PC-9 (cell line): ENCODE measurements around the gene KRT39.

Experiments used
- EZH2 ChIP-seq: fragments of 200-600 bp; sonication (generic); IDR thresholded peaks from 2 replicates; pipeline ENCODE4 v1.8.0; 2017; ENCODE audit warnings: antibody characterized with exemption, low read depth
- TF ChIP-seq, protein P1 (sequence below): fragments of 200-600 bp; sonication (generic); conservative IDR thresholded peaks from 2 replicates; pipeline ENCODE4 v1.6.1; 2017; ENCODE audit warnings: mixed run types, antibody characterized with exemption, mild to moderate bottlenecking, moderate library complexity

DNA sequence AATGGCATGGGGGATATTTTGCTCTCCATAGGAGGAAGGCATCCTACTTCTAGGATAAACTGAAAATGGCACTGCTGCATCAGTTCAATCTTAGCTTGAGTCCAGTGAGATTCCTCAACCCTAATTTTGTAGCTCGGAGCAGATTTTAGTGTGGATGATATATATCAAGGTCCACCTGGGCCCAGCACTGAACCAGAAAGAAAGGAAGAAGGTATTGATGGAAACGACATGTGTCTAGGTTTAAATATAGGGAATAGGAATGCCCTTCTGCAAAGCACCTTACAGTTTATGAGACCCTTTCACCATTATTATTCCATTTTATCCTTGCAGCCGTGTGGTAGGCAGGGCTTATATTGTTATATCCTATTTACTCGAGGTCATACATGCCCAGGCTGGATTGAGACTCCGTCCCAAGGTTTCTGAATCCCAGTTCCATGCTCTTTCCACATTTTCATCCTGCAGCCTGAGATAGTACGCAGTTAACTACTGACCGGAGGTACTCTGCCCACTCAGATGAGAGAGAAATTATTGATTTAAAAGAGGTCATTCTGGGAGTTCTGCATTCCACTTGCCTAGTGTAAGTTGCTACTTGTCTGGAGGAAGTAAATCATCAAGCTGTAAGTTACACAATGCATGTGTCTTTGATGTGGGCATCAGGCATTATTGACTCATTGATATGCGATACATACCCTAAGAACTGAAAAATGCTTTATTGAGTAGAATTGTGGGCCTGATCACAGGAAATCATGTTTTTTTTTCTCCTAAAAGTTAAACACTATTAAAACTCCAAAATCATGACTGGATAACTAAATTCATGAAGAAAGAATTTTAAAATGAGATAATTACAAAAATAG, 10.1 kb downstream of the KRT39 start:
- TF ChIP-seq, protein P1, sequence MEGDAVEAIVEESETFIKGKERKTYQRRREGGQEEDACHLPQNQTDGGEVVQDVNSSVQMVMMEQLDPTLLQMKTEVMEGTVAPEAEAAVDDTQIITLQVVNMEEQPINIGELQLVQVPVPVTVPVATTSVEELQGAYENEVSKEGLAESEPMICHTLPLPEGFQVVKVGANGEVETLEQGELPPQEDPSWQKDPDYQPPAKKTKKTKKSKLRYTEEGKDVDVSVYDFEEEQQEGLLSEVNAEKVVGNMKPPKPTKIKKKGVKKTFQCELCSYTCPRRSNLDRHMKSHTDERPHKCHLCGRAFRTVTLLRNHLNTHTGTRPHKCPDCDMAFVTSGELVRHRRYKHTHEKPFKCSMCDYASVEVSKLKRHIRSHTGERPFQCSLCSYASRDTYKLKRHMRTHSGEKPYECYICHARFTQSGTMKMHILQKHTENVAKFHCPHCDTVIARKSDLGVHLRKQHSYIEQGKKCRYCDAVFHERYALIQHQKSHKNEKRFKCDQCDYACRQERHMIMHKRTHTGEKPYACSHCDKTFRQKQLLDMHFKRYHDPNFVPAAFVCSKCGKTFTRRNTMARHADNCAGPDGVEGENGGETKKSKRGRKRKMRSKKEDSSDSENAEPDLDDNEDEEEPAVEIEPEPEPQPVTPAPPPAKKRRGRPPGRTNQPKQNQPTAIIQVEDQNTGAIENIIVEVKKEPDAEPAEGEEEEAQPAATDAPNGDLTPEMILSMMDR: no peak
- no peak for TF ChIP-seq EZH2
